ENCODE data around the gene DBT. TPM values are rescaled to one million over a fixed set of nuclear protein-coding genes. Genes with fewer than 3 reads are reported as not detected.

Gene DBT
- total RNA-seq, 1 experiment from 2014 or later, result 20.3 TPM

DNA sequence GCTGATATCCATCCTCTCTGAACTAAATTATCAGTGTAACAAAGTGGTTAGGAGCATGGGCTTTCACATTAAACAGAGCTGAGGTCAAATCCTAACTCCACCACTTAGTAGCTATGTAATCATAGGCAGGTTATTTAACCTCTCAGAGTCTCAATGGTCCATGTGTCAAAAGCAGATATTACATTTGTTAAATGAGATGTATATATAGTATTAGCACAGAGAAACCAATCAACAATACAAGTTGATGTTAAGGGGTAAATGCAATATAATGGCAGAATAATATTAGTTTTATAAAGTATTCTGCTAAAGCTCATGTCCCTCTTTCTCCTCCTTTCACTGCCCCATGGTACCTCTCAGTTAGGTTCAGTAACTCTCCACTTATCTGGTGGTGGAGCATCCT is 27.2 kb downstream of the DBT start:
- Histone ChIP-seq H4K20me1 (ENCODE audit: control insufficient read depth, insufficient read depth, insufficient read length) (no peaks in the 10 kb centered on the region), H3K79me2 (ENCODE audit: insufficient read depth, low read length) (no peaks in the 10 kb centered on the region), H4K5ac (ENCODE audit: insufficient read length, low read depth, low read length) (no peak overlapping the region), H2BK12ac (ENCODE audit: insufficient read length, low read depth, low read length) (no peak overlapping the region), H2BK15ac (ENCODE audit: low read depth, low read length) (no peak overlapping the region), H3K27ac (ENCODE audit: insufficient read length, low read depth, low read length) (no peak overlapping the region), H3T11ph (ENCODE audit: low read length) (no peak overlapping the region), H2AFZ (ENCODE audit: low read length) (no peak overlapping the region), H4K91ac (ENCODE audit: insufficient read length, low read depth, low read length) (no peak overlapping the region), H2BK120ac (ENCODE audit: low read depth, low read length, poor library complexity, severe bottlenecking) (no peak overlapping the region), H3K27me3 (ENCODE audit: insufficient read depth, low read length) (no peaks in the 10 kb centered on the region), H3K23me2 (ENCODE audit: insufficient read length, low read depth, low read length, poor library complexity, severe bottlenecking) (no peaks in the 10 kb centered on the region), H3K9ac (ENCODE audit: extremely low read depth, insufficient read length, low read length) (no peak overlapping the region), H3K9me3 (ENCODE audit: control insufficient read depth, low read depth, low read length) (no peaks in the 10 kb centered on the region), H2BK5ac (ENCODE audit: insufficient read length, low read length) (no peak overlapping the region), H3K18ac (ENCODE audit: insufficient read length, low read depth, low read length) (no peak overlapping the region), H4K8ac (replicated peaks; ENCODE audit: insufficient read length, low read depth, low read length) (no peak overlapping the region), H2BK20ac (ENCODE audit: low read depth, low read length, poor library complexity, severe bottlenecking) (no peak overlapping the region), H3K79me1 (ENCODE audit: insufficient read depth, low read depth, low read length, poor library complexity, severe bottlenecking) (no peaks in the 10 kb centered on the region), H3K23ac (ENCODE audit: insufficient read length, low read depth, low read length) (no peak overlapping the region), H2AK5ac (ENCODE audit: insufficient read length, low read length) (no peak overlapping the region), H3K4me1 (ENCODE audit: insufficient read depth, low read length) (no peaks in the 10 kb centered on the region), H3K14ac (ENCODE audit: insufficient read depth, low read length) (no peak overlapping the region), H3K4me2 (ENCODE audit: insufficient read depth, insufficient read length, low read length) (no peak overlapping the region), H3K4ac (ENCODE audit: low read depth, low read length) (no peak overlapping the region), H3K56ac (ENCODE audit: insufficient read length, low read depth, low read length) (no peak overlapping the region)
- H3K27me3 Mint-ChIP-seq (ENCODE audit: low read depth), result no peaks in the 10 kb centered on the region
- H3K4me1 Mint-ChIP-seq, result no peaks in the 10 kb centered on the region
- peaks cover 0 to 13% (median 0%) of the 10 kb centered on the region in 3 experiments; a peak in 3 of 7 replicates for H3K36me3 Mint-ChIP-seq (ENCODE audit: insufficient read depth in 1 of 3, low read depth in 3 of 3)
- no peaks in the 10 kb centered on the region for H3K9me3 Mint-ChIP-seq
- DNase-seq, result no peak
- H3K27ac Mint-ChIP-seq, result no peak overlapping the region
- TF ChIP-seq, protein P1, sequence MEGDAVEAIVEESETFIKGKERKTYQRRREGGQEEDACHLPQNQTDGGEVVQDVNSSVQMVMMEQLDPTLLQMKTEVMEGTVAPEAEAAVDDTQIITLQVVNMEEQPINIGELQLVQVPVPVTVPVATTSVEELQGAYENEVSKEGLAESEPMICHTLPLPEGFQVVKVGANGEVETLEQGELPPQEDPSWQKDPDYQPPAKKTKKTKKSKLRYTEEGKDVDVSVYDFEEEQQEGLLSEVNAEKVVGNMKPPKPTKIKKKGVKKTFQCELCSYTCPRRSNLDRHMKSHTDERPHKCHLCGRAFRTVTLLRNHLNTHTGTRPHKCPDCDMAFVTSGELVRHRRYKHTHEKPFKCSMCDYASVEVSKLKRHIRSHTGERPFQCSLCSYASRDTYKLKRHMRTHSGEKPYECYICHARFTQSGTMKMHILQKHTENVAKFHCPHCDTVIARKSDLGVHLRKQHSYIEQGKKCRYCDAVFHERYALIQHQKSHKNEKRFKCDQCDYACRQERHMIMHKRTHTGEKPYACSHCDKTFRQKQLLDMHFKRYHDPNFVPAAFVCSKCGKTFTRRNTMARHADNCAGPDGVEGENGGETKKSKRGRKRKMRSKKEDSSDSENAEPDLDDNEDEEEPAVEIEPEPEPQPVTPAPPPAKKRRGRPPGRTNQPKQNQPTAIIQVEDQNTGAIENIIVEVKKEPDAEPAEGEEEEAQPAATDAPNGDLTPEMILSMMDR (conservative IDR thresholded peaks at IDR 0.05), result no peak
- no peak overlapping the region for H3K4me3 Mint-ChIP-seq

All from H9 (cell line).